Measurements from ENCODE around the gene PPP1R26.

- TF ChIP-seq CTCF (conservative IDR thresholded peaks at IDR 0.05; ENCODE audit: low read depth in 2 of 2) = no peak
- TF ChIP-seq POLR2AphosphoS5 (IDR thresholded peaks at IDR 0.05; ENCODE audit: low read depth) = no peak
- TF ChIP-seq ZNF331 (CRISPR knock-in tag; IDR thresholded peaks at IDR 0.05; ENCODE audit: low read depth) = no peak
- no peak for TF ChIP-seq ZNF114 (CRISPR knock-in tag; IDR thresholded peaks at IDR 0.05)
- TF ChIP-seq CREB1 (CRISPR knock-in tag; IDR thresholded peaks at IDR 0.05; ENCODE audit: low read depth) = no peak
- TF ChIP-seq EZH2phosphoT487 (IDR thresholded peaks at IDR 0.05; ENCODE audit: unreplicated experiment) = no peak
- no peak for TF ChIP-seq ZNF462 (CRISPR knock-in tag; IDR thresholded peaks at IDR 0.05)
- TF ChIP-seq JUNB (IDR thresholded peaks at IDR 0.05; ENCODE audit: unreplicated experiment) = no peak
- no peak for TF ChIP-seq REST (IDR thresholded peaks at IDR 0.05; ENCODE audit: unreplicated experiment)
- TF ChIP-seq EZH2 (IDR thresholded peaks at IDR 0.05; ENCODE audit: low read depth, unreplicated experiment) = no peak
Measured at GRCh38 chr9:135516132-135516860, 36.7 kb downstream of the PPP1R26 start.

Measured in GM23338 (cell line).